ENCODE data around the gene GLRA3.

The GLRA3 gene

DNA sequence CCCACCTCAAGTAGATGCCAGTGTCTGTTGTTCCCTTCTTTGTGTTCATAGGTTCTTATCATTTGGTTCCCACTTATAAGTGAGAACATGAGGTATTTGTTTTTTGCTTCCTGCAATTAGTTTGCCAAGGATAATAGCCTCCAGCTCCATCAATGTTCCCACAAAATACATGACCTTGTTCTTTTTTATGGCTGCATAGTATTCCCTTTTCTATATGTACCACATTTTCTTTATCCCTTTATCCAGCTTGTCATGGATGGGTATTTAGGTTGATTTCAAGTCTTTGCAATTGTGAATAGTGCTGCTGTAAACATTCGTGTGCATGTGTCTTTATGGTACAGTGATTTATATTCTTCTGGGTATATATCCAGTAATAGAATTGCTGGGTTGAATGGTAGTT is 138.4 kb downstream of the GLRA3 start:
- H3K9ac ChIP-seq (ENCODE audit: low read length) = no peak overlapping the region
- H3K27me3 ChIP-seq (replicated peaks; ENCODE audit: control insufficient read depth, insufficient read depth, low read length) = no peaks in the 10 kb centered on the region
- no peaks in the 10 kb centered on the region for H3K36me3 ChIP-seq (ENCODE audit: control insufficient read depth, insufficient read depth, low read length, severe bottlenecking)
- H3K9me3 ChIP-seq (ENCODE audit: control insufficient read depth, low read length) = peaks cover 25% of the 10 kb centered on the region
- no peaks in the 10 kb centered on the region for H3K4me1 ChIP-seq (ENCODE audit: control insufficient read depth, insufficient read depth, low read length)
- no peak overlapping the region for H3K4me3 ChIP-seq (ENCODE audit: low read length)
- DNase-seq (ENCODE audit: low read depth) = no peak

- Histone ChIP-seq H3K36me3 (ENCODE audit: control insufficient read depth, insufficient read depth, low read length, severe bottlenecking) (no peaks in the 10 kb centered on the region), H3K9ac (ENCODE audit: low read length) (no peak overlapping the region), H3K9me3 (ENCODE audit: control insufficient read depth, low read length) (peaks cover 25% of the 10 kb centered on the region), H3K4me3 (ENCODE audit: low read length) (no peak overlapping the region), H3K4me1 (ENCODE audit: control insufficient read depth, insufficient read depth, low read length) (no peaks in the 10 kb centered on the region), H3K27me3 (replicated peaks; ENCODE audit: control insufficient read depth, insufficient read depth, low read length) (no peaks in the 10 kb centered on the region)
- no peak for DNase-seq (ENCODE audit: low read depth)
These were observed 139.4 kb downstream of the GLRA3 start for GRCh38 chr4:174689618-174690017.

DNA sequence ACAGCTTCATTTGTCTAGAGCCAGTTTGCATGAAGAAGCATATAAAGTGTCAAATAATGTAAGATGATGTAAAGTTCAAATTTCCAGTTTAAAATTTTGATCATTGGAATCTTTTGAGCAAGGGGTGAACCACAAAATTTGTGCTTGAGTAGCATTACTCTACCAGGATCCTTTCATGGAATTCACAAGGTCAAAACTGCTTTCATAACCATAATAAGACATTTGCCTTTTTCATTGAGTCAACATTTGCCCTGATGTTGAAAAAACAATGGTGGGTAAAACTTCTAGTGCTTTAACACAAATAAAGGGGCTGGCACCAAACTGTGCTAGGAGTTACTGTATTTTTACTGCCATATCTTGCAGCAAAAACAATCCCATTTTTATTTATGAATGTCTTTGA is 142.2 kb downstream of the GLRA3 start:
- Histone ChIP-seq H3K4me3 (ENCODE audit: low read length) (no peak overlapping the region), H3K27me3 (replicated peaks; ENCODE audit: control insufficient read depth, insufficient read depth, low read length) (no peaks in the 10 kb centered on the region), H3K36me3 (ENCODE audit: control insufficient read depth, insufficient read depth, low read length, severe bottlenecking) (no peaks in the 10 kb centered on the region), H3K9me3 (ENCODE audit: control insufficient read depth, low read length) (peaks cover 25% of the 10 kb centered on the region), H3K9ac (ENCODE audit: low read length) (no peak overlapping the region), H3K4me1 (ENCODE audit: control insufficient read depth, insufficient read depth, low read length) (peaks cover 4% of the 10 kb centered on the region)
- DNase-seq (ENCODE audit: low read depth) = peak; percentile 35

DNA sequence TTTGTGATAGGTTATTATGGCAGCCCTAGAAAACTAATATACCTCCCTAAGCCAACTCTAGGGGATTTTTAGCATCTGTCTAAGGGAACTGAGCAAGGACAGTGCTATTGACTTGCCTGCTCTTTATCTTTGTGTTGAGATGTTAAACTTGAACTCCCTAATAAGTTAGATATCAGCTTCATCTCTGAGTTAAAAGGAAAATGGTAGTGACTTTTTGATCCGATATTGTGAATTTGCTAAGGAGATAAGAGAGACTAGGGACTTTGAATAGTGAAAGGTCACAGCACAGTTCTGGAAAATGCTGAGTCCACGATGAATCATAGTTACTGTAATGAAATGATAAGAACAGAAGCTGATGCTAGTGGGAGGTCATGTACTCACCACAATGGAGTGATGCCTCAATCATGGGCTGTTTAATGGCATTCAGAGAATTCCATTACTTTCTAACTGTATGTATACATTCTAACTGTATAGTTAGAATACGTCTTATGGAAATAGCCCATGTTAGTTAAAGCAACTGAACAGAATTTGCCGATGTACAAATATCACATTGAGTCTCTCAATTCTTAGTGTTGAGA is 147.2 kb downstream of the GLRA3 start:
- Histone ChIP-seq H3K9ac (ENCODE audit: low read length) (no peak overlapping the region), H3K9me3 (ENCODE audit: control insufficient read depth, low read length) (no peaks in the 10 kb centered on the region), H3K27me3 (replicated peaks; ENCODE audit: control insufficient read depth, insufficient read depth, low read length) (no peaks in the 10 kb centered on the region), H3K4me1 (ENCODE audit: control insufficient read depth, insufficient read depth, low read length) (peaks cover 10% of the 10 kb centered on the region), H3K36me3 (ENCODE audit: control insufficient read depth, insufficient read depth, low read length, severe bottlenecking) (no peaks in the 10 kb centered on the region), H3K4me3 (ENCODE audit: low read length) (no peak overlapping the region)
- peak; percentile 44 for DNase-seq (ENCODE audit: low read depth)

- Histone ChIP-seq H3K9ac (ENCODE audit: low read length) (no peak overlapping the region), H3K36me3 (ENCODE audit: control insufficient read depth, insufficient read depth, low read length, severe bottlenecking) (no peaks in the 10 kb centered on the region), H3K27me3 (replicated peaks; ENCODE audit: control insufficient read depth, insufficient read depth, low read length) (no peaks in the 10 kb centered on the region), H3K9me3 (ENCODE audit: control insufficient read depth, low read length) (no peaks in the 10 kb centered on the region), H3K4me3 (ENCODE audit: low read length) (no peak overlapping the region), H3K4me1 (ENCODE audit: control insufficient read depth, insufficient read depth, low read length) (peaks cover 21% of the 10 kb centered on the region)
- peak; percentile 81 for DNase-seq (ENCODE audit: low read depth)
These were observed 154.7 kb downstream of the GLRA3 start for GRCh38 chr4:174674305-174674840.

- Histone ChIP-seq H3K27me3 (replicated peaks; ENCODE audit: control insufficient read depth, insufficient read depth, low read length) (no peaks in the 10 kb centered on the region), H3K36me3 (ENCODE audit: control insufficient read depth, insufficient read depth, low read length, severe bottlenecking) (no peaks in the 10 kb centered on the region), H3K9me3 (ENCODE audit: control insufficient read depth, low read length) (no peaks in the 10 kb centered on the region), H3K4me1 (ENCODE audit: control insufficient read depth, insufficient read depth, low read length) (peaks cover 24% of the 10 kb centered on the region), H3K9ac (ENCODE audit: low read length) (no peak overlapping the region), H3K4me3 (ENCODE audit: low read length) (no peak overlapping the region)
- DNase-seq (ENCODE audit: low read depth) = no peak
These were observed 155.2 kb downstream of the GLRA3 start for GRCh38 chr4:174673865-174674264.

GRCh38 chr4:174672276-174672675 is 156.8 kb downstream of the GLRA3 start:
- Histone ChIP-seq H3K27me3 (replicated peaks; ENCODE audit: control insufficient read depth, insufficient read depth, low read length) (no peaks in the 10 kb centered on the region), H3K36me3 (ENCODE audit: control insufficient read depth, insufficient read depth, low read length, severe bottlenecking) (no peaks in the 10 kb centered on the region), H3K9me3 (ENCODE audit: control insufficient read depth, low read length) (no peaks in the 10 kb centered on the region), H3K9ac (ENCODE audit: low read length) (no peak overlapping the region), H3K4me3 (ENCODE audit: low read length) (peak overlapping the region; percentile 47), H3K4me1 (ENCODE audit: control insufficient read depth, insufficient read depth, low read length) (peaks cover 25% of the 10 kb centered on the region)
- DNase-seq (ENCODE audit: low read depth) = no peak

- Histone ChIP-seq H3K27me3 (replicated peaks; ENCODE audit: control insufficient read depth, insufficient read depth, low read length) (no peaks in the 10 kb centered on the region), H3K4me3 (ENCODE audit: low read length) (no peak overlapping the region), H3K36me3 (ENCODE audit: control insufficient read depth, insufficient read depth, low read length, severe bottlenecking) (no peaks in the 10 kb centered on the region), H3K4me1 (ENCODE audit: control insufficient read depth, insufficient read depth, low read length) (peaks cover 20% of the 10 kb centered on the region), H3K9ac (ENCODE audit: low read length) (no peak overlapping the region), H3K9me3 (ENCODE audit: control insufficient read depth, low read length) (no peaks in the 10 kb centered on the region)
- DNase-seq (ENCODE audit: low read depth) = peak; percentile 93
These were observed 159.8 kb downstream of the GLRA3 start for GRCh38 chr4:174669270-174669669.

GRCh38 chr4:174665799-174666198 is 163.2 kb downstream of the GLRA3 start:
- no peak for DNase-seq (ENCODE audit: low read depth)
- Histone ChIP-seq H3K4me1 (ENCODE audit: control insufficient read depth, insufficient read depth, low read length) (peaks cover 8% of the 10 kb centered on the region), H3K9me3 (ENCODE audit: control insufficient read depth, low read length) (no peaks in the 10 kb centered on the region), H3K4me3 (ENCODE audit: low read length) (no peak overlapping the region), H3K27me3 (replicated peaks; ENCODE audit: control insufficient read depth, insufficient read depth, low read length) (no peaks in the 10 kb centered on the region), H3K36me3 (ENCODE audit: control insufficient read depth, insufficient read depth, low read length, severe bottlenecking) (no peaks in the 10 kb centered on the region), H3K9ac (ENCODE audit: low read length) (no peak overlapping the region)

DNA sequence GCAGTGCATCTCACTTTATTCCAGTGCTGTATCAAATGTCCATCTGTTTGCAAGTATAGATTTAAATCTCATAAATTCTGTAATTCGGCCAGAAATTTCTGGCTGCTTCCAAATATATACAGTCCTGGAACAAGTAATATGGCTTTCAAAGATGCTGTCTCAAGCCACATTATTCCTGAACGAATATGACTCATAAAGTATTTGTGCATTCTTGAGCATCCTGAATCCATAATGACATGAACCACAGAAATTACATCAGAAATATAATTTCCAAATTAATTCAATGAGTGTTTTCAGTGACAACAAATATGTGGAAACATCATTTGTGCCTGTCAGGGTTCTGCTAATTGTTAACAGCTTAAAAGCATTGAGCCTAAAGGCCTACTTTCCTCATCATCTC is 165.8 kb downstream of the GLRA3 start:
- Histone ChIP-seq H3K4me3 (ENCODE audit: low read length) (no peak overlapping the region), H3K9me3 (ENCODE audit: control insufficient read depth, low read length) (no peaks in the 10 kb centered on the region), H3K36me3 (ENCODE audit: control insufficient read depth, insufficient read depth, low read length, severe bottlenecking) (no peaks in the 10 kb centered on the region), H3K9ac (ENCODE audit: low read length) (no peak overlapping the region), H3K4me1 (ENCODE audit: control insufficient read depth, insufficient read depth, low read length) (peaks cover 3% of the 10 kb centered on the region), H3K27me3 (replicated peaks; ENCODE audit: control insufficient read depth, insufficient read depth, low read length) (no peaks in the 10 kb centered on the region)
- DNase-seq (ENCODE audit: low read depth) = peak; percentile 54

DNA sequence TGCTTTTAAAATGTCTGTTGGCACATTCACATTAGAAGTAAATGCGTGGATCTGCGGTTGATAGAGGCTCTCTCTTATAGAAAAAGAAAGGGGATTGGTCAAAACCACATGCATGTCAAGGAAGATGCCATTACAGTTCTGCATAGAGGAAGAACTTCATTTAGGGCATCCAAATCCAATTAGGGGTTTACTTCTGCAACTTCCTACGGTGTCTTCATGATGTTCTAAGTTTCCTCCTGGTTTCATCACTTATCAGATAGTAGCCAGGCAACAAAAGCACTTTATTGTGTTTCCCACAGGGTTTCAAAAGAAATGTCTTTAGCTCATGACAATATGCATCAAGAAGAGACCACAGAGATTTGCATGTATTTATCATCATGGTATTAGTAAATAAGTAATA is 170.8 kb downstream of the GLRA3 start:
- no peak for DNase-seq (ENCODE audit: low read depth)

GRCh38 chr4:174657472-174657871 is 171.6 kb downstream of the GLRA3 start:
- Histone ChIP-seq H3K4me3 (ENCODE audit: low read length) (no peak overlapping the region), H3K9ac (ENCODE audit: low read length) (no peak overlapping the region), H3K36me3 (ENCODE audit: control insufficient read depth, insufficient read depth, low read length, severe bottlenecking) (no peaks in the 10 kb centered on the region), H3K4me1 (ENCODE audit: control insufficient read depth, insufficient read depth, low read length) (no peaks in the 10 kb centered on the region), H3K9me3 (ENCODE audit: control insufficient read depth, low read length) (no peaks in the 10 kb centered on the region), H3K27me3 (replicated peaks; ENCODE audit: control insufficient read depth, insufficient read depth, low read length) (no peaks in the 10 kb centered on the region)
- no peak for DNase-seq (ENCODE audit: low read depth)

More for the DNA sequence above, 170.8 kb downstream of the GLRA3 start:
- Histone ChIP-seq H3K4me1 (ENCODE audit: control insufficient read depth, insufficient read depth, low read length) (peaks cover 3% of the 10 kb centered on the region), H3K27me3 (replicated peaks; ENCODE audit: control insufficient read depth, insufficient read depth, low read length) (no peaks in the 10 kb centered on the region), H3K9ac (ENCODE audit: low read length) (no peak overlapping the region), H3K36me3 (ENCODE audit: control insufficient read depth, insufficient read depth, low read length, severe bottlenecking) (no peaks in the 10 kb centered on the region), H3K9me3 (ENCODE audit: control insufficient read depth, low read length) (no peaks in the 10 kb centered on the region), H3K4me3 (ENCODE audit: low read length) (no peak overlapping the region)
